Measurements from ENCODE around the gene SORL1. TPM values are rescaled to one million over a fixed set of nuclear protein-coding genes. Genes with fewer than 3 reads are reported as not detected.

The SORL1 gene
- total and polyA plus RNA-seq, 3 donors from 2014 or later: 14.7 to 30.0 (median 21.8) TPM

- Histone ChIP-seq H3K4me1 (peaks cover 3% of the 10 kb centered on the region), H3K36me3 (ENCODE audit: low read depth, missing control alignments) (no peaks in the 10 kb centered on the region), H3K27me3 (no peaks in the 10 kb centered on the region), H3K4me3 (no peak overlapping the region), H3K9me3 (no peaks in the 10 kb centered on the region), H3K27ac (no peak overlapping the region)
- TF ChIP-seq, protein P1, sequence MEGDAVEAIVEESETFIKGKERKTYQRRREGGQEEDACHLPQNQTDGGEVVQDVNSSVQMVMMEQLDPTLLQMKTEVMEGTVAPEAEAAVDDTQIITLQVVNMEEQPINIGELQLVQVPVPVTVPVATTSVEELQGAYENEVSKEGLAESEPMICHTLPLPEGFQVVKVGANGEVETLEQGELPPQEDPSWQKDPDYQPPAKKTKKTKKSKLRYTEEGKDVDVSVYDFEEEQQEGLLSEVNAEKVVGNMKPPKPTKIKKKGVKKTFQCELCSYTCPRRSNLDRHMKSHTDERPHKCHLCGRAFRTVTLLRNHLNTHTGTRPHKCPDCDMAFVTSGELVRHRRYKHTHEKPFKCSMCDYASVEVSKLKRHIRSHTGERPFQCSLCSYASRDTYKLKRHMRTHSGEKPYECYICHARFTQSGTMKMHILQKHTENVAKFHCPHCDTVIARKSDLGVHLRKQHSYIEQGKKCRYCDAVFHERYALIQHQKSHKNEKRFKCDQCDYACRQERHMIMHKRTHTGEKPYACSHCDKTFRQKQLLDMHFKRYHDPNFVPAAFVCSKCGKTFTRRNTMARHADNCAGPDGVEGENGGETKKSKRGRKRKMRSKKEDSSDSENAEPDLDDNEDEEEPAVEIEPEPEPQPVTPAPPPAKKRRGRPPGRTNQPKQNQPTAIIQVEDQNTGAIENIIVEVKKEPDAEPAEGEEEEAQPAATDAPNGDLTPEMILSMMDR (IDR thresholded peaks at IDR 0.05): no peak
- no peak for TF ChIP-seq POLR2A (IDR thresholded peaks at IDR 0.05)
- intact Hi-C loops (cut with DNase I; ENCODE audit: low total_unique reads): no loop called here
- DNase-seq: no peak
- 82 to 94% methylated on average over 4 of the region's 4 CpGs for WGBS, 2 donors
Measured at GRCh38 chr11:121412000-121412587, 40.0 kb upstream of the SORL1 start.

DNA sequence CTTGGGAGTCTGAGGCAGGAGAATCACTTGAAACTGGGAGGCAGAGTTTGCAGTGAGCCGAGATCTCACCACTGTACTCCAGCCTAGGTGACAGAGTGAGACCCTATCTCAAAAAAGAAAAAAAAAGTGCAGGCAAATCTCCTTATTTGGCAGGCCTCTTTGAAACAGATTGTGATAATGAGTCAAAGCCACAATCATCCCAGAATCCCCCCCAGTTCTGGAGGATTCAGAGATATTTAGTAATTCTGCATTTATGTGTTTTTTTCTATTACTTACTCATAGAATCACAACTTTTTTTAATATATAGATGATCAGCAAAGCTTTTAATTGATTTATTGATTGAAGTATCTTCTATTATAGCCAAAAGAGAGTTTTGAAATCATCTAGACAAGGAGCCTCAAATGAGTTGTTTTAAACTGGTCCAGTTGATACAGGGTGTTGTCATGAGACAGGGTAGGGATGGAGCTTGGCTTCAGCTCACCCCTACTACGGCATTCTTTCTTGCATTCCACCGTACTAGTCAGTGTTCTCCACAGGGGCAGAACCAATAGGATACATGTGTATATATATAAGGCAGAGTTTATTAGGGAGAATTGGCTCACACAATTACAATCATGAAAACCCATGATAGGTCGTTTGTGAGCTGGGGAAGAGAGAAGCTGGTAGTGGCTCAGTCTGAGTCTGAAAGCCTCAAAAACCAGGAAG is 39.3 kb upstream of the SORL1 start:
- Histone ChIP-seq H3K9me3 (no peaks in the 10 kb centered on the region), H3K36me3 (ENCODE audit: low read depth, missing control alignments) (no peaks in the 10 kb centered on the region), H3K4me3 (no peak overlapping the region), H3K4me1 (peaks cover 9% of the 10 kb centered on the region), H3K27ac (no peak overlapping the region), H3K27me3 (no peaks in the 10 kb centered on the region)
- no peak for DNase-seq
- WGBS, 2 donors: 76 to 79% methylated on average over 4 of the region's 4 CpGs
- TF ChIP-seq, protein P1 (IDR thresholded peaks at IDR 0.05): no peak
- no peak for TF ChIP-seq POLR2A (IDR thresholded peaks at IDR 0.05)
- intact Hi-C loops (cut with DNase I; ENCODE audit: low total_unique reads): no loop called here

DNA sequence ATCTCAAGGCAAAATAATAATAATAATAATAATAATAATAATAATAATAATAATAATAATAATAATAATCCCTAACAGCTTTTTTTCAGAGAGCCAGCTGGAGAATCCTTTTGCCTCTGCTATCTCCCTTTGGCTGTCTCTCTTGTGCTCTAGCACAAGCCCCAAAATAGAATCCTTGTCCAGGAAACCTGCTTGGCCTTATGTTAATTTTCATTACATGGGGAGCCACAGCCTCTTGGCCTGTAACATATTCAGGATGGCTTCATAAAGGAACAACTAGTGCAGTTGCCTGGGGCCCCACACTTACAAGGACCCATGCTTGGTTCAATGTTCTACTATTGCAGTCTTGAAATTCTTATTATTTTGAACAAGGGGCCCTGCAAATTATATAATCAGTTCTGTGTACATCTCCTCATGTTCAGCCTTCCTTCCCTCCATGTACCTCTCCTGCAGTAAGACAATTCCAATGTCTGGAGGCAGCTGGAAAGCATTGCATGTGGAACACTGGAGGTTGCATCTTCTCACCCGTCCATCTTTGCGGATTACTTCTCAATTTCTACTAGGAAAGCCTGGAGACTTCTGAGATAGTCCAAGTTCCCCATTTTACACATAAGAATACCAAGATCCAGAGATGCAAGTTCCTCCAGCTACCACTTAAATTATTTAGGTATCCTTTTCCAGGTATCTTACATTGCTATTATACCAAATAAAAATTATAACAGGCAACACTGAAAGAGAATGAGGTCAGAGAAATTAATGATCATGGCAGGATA is 37.8 kb upstream of the SORL1 start:
- no peak for DNase-seq
- H3K9me3 ChIP-seq: no peaks in the 10 kb centered on the region
- H3K36me3 ChIP-seq (ENCODE audit: low read depth, missing control alignments): no peaks in the 10 kb centered on the region
- H3K27ac ChIP-seq: no peak overlapping the region
- intact Hi-C loops (cut with DNase I; ENCODE audit: low total_unique reads): no loop called here
- peaks cover 9% of the 10 kb centered on the region for H3K4me1 ChIP-seq
- H3K4me3 ChIP-seq: no peak overlapping the region
- 75 to 84% methylated on average over 2 of the region's 2 CpGs for WGBS, 2 donors
- H3K27me3 ChIP-seq: no peaks in the 10 kb centered on the region
- no peak for TF ChIP-seq POLR2A (IDR thresholded peaks at IDR 0.05)
- TF ChIP-seq, protein P1 (IDR thresholded peaks at IDR 0.05): no peak

GRCh38 chr11:121415856-121416255 is 36.3 kb upstream of the SORL1 start:
- no peak for DNase-seq
- Histone ChIP-seq H3K4me1 (peaks cover 9% of the 10 kb centered on the region), H3K27ac (no peak overlapping the region), H3K36me3 (ENCODE audit: low read depth, missing control alignments) (no peaks in the 10 kb centered on the region), H3K9me3 (no peaks in the 10 kb centered on the region), H3K27me3 (no peaks in the 10 kb centered on the region), H3K4me3 (no peak overlapping the region)
- WGBS, 2 donors: 0 to 26% methylated on average over 1 of the region's 1 CpG
- TF ChIP-seq, protein P1 (IDR thresholded peaks at IDR 0.05): no peak
- no peak for TF ChIP-seq POLR2A (IDR thresholded peaks at IDR 0.05)
- intact Hi-C loops (cut with DNase I; ENCODE audit: low total_unique reads): no loop called here

Measured in testis (tissue), 3 donors.